22Rv1 (cell line): ENCODE measurements around the gene SEPHS1.
"Not testable (repeated sequence)": the region's sequence is repeated elsewhere in the genome, so short reads cannot be mapped to it uniquely, and the experiment has no call there.

Experiments used
- H3K27ac ChIP-seq: fragments of 450-650 bp; 2 replicates; pipeline ENCODE4 v1.5.1; 2017
- CTCF ChIP-seq: fragments of 450-650 bp; IDR thresholded peaks from 2 replicates; pipeline ENCODE4 v1.5.1; 2017; ENCODE audit warnings: mild to moderate bottlenecking
- ZFX ChIP-seq: fragments of 450-650 bp; IDR thresholded peaks from 2 replicates; pipeline ENCODE4 v1.6.1; 2017; ENCODE audit warnings: antibody characterized with exemption, borderline replicate concordance

Gene SEPHS1

GRCh38 chr10:13276749-13277365 lies 71.2 kb downstream of the SEPHS1 start:
- H3K27ac ChIP-seq, result no peak overlapping the region
- TF ChIP-seq CTCF, result no peak
- no peak for TF ChIP-seq ZFX

GRCh38 chr10:13276146-13276545 lies 71.9 kb downstream of the SEPHS1 start:
- not testable (repeated sequence) for H3K27ac ChIP-seq

- no peak overlapping the region for H3K27ac ChIP-seq
- TF ChIP-seq ZFX, result no peak
- TF ChIP-seq CTCF, result no peak
These were observed 75.9 kb downstream of the SEPHS1 start for GRCh38 chr10:13272164-13272571.

GRCh38 chr10:13271552-13272163 lies 76.4 kb downstream of the SEPHS1 start:
- H3K27ac ChIP-seq, result no peak overlapping the region
- TF ChIP-seq ZFX, result no peak
- peak; percentile 68 for TF ChIP-seq CTCF

GRCh38 chr10:13270877-13271551 lies 77.1 kb downstream of the SEPHS1 start:
- no peak overlapping the region for H3K27ac ChIP-seq

GRCh38 chr10:13268841-13269240 lies 79.3 kb downstream of the SEPHS1 start:
- no peak for TF ChIP-seq ZFX
- no peak for TF ChIP-seq CTCF
- H3K27ac ChIP-seq, result no peak overlapping the region

More at GRCh38 chr10:13270877-13271551, 77.1 kb downstream of the SEPHS1 start:
- TF ChIP-seq ZFX, result no peak
- no peak for TF ChIP-seq CTCF

- H3K27ac ChIP-seq, result no peak overlapping the region
- no peak for TF ChIP-seq CTCF
- TF ChIP-seq ZFX, result no peak
These were observed 79.8 kb downstream of the SEPHS1 start for GRCh38 chr10:13268310-13268709.
